ENCODE results near the gene CLCF1.

Gene CLCF1

GRCh38 chr11:67379061-67380058, 6.0 kb upstream of the CLCF1 start:
- Histone ChIP-seq H3K4me1 (ENCODE audit: control extremely low read depth in 1 of 4, control insufficient read depth in 4 of 4, insufficient read depth in 4 of 4, low read length in 3 of 4) (peaks cover 0 to 47% (median 38%) of the 10 kb centered on the region in 4 experiments), H3K4me3 (ENCODE audit: control insufficient read depth in 1 of 7, extremely low read depth in 1 of 7, insufficient read depth in 4 of 7, low read depth in 2 of 7, low read length in 6 of 7) (no peak overlapping the region), H3K36me3 (ENCODE audit: control insufficient read depth in 4 of 4, insufficient read depth in 4 of 4, low read length in 3 of 4) (no peaks in the 10 kb centered on the region), H3K27me3 (replicated peaks in 2 of 5; ENCODE audit: control insufficient read depth in 4 of 5, insufficient read depth in 5 of 5, low read length in 4 of 5) (peaks cover 0 to 6% (median 0%) of the 10 kb centered on the region in 5 experiments), H3K9me3 (ENCODE audit: control extremely low read depth in 1 of 5, control insufficient read depth in 4 of 5, insufficient read depth in 2 of 5, low read depth in 1 of 5, low read length in 4 of 5) (no peaks in the 10 kb centered on the region), H3K27ac (ENCODE audit: insufficient read depth in 1 of 2, low read depth in 1 of 2, low read length in 2 of 2, poor library complexity in 1 of 2, severe bottlenecking in 2 of 2) (no peak overlapping the region)
- CTCF ChIA-PET: interaction anchor here (0.8 to 25.8 kb wide), 9 partner anchors 9 to 288 kb away, joined by 3 to 892 read pairs (median 8); partner anchors contain the start of genes POLD4 and PPP1CA
- WGBS (ENCODE audit: insufficient coverage): 63% methylated on average over 12 of the region's 23 CpGs
- no peak for DNase-seq
- POLR2A ChIA-PET: no interaction called here

- H3K36me3 ChIP-seq (ENCODE audit: control insufficient read depth in 4 of 4, insufficient read depth in 4 of 4, low read length in 3 of 4): no peaks in the 10 kb centered on the region
- CTCF ChIA-PET: interaction anchor here (0.8 to 25.8 kb wide), 9 partner anchors 8 to 287 kb away, joined by 3 to 892 read pairs (median 11); partner anchors contain the start of genes POLD4 and PPP1CA
- POLR2A ChIA-PET: no interaction called here
- peaks cover 0 to 55% (median 46%) of the 10 kb centered on the region in 4 experiments for H3K4me1 ChIP-seq (ENCODE audit: control extremely low read depth in 1 of 4, control insufficient read depth in 4 of 4, insufficient read depth in 4 of 4, low read length in 3 of 4)
- H3K4me3 ChIP-seq (ENCODE audit: control insufficient read depth in 1 of 7, extremely low read depth in 1 of 7, insufficient read depth in 4 of 7, low read depth in 2 of 7, low read length in 6 of 7): no peak overlapping the region
- WGBS (ENCODE audit: insufficient coverage): 93% methylated on average over 4 of the region's 4 CpGs
- H3K27me3 ChIP-seq (replicated peaks in 2 of 5; ENCODE audit: control insufficient read depth in 4 of 5, insufficient read depth in 5 of 5, low read length in 4 of 5): peaks cover 0 to 9% (median 0%) of the 10 kb centered on the region in 5 experiments
- H3K27ac ChIP-seq (ENCODE audit: insufficient read depth in 1 of 2, low read depth in 1 of 2, low read length in 2 of 2, poor library complexity in 1 of 2, severe bottlenecking in 2 of 2): no peak overlapping the region
- DNase-seq: no peak
- H3K9me3 ChIP-seq (ENCODE audit: control extremely low read depth in 1 of 5, control insufficient read depth in 4 of 5, insufficient read depth in 2 of 5, low read depth in 1 of 5, low read length in 4 of 5): no peaks in the 10 kb centered on the region
Measured at GRCh38 chr11:67378544-67378943, 5.1 kb upstream of the CLCF1 start.

GRCh38 chr11:67376873-67377808, 3.7 kb upstream of the CLCF1 start:
- Histone ChIP-seq H3K36me3 (ENCODE audit: control insufficient read depth in 4 of 4, insufficient read depth in 4 of 4, low read length in 3 of 4) (no peaks in the 10 kb centered on the region), H3K27me3 (replicated peaks in 2 of 5; ENCODE audit: control insufficient read depth in 4 of 5, insufficient read depth in 5 of 5, low read length in 4 of 5) (peaks cover 0 to 9% (median 0%) of the 10 kb centered on the region in 5 experiments), H3K9me3 (ENCODE audit: control extremely low read depth in 1 of 5, control insufficient read depth in 4 of 5, insufficient read depth in 2 of 5, low read depth in 1 of 5, low read length in 4 of 5) (no peaks in the 10 kb centered on the region), H3K4me3 (ENCODE audit: control insufficient read depth in 1 of 7, extremely low read depth in 1 of 7, insufficient read depth in 4 of 7, low read depth in 2 of 7, low read length in 6 of 7) (no peak overlapping the region), H3K4me1 (ENCODE audit: control extremely low read depth in 1 of 4, control insufficient read depth in 4 of 4, insufficient read depth in 4 of 4, low read length in 3 of 4) (peaks cover 0 to 61% (median 50%) of the 10 kb centered on the region in 4 experiments), H3K27ac (ENCODE audit: insufficient read depth in 1 of 2, low read depth in 1 of 2, low read length in 2 of 2, poor library complexity in 1 of 2, severe bottlenecking in 2 of 2) (no peak overlapping the region)
- no peak for DNase-seq
- ChIA-PET CTCF (interaction anchor here (0.7 to 25.8 kb wide), 7 partner anchors 10 to 55 kb away, joined by 3 to 892 read pairs (median 4); partner anchors contain the start of genes POLD4 and RAD9A), POLR2A (no interaction called here)
- WGBS (ENCODE audit: insufficient coverage): 100% methylated on average over 2 of the region's 6 CpGs

- 97% methylated on average over 5 of the region's 7 CpGs for WGBS (ENCODE audit: insufficient coverage)
- no peak for DNase-seq
- POLR2A ChIA-PET: interaction anchor here (1.0 kb wide), 1 partner anchor 41 kb away, joined by 3 read pairs; no protein-coding TSS in a partner anchor
- H3K36me3 ChIP-seq (ENCODE audit: control insufficient read depth in 4 of 4, insufficient read depth in 4 of 4, low read length in 3 of 4): no peaks in the 10 kb centered on the region
- no peak overlapping the region for H3K27ac ChIP-seq (ENCODE audit: insufficient read depth in 1 of 2, low read depth in 1 of 2, low read length in 2 of 2, poor library complexity in 1 of 2, severe bottlenecking in 2 of 2)
- peaks cover 0 to 14% (median 0%) of the 10 kb centered on the region in 5 experiments for H3K27me3 ChIP-seq (replicated peaks in 2 of 5; ENCODE audit: control insufficient read depth in 4 of 5, insufficient read depth in 5 of 5, low read length in 4 of 5)
- peaks cover 0 to 61% (median 51%) of the 10 kb centered on the region in 4 experiments for H3K4me1 ChIP-seq (ENCODE audit: control extremely low read depth in 1 of 4, control insufficient read depth in 4 of 4, insufficient read depth in 4 of 4, low read length in 3 of 4)
- no peaks in the 10 kb centered on the region for H3K9me3 ChIP-seq (ENCODE audit: control extremely low read depth in 1 of 5, control insufficient read depth in 4 of 5, insufficient read depth in 2 of 5, low read depth in 1 of 5, low read length in 4 of 5)
- CTCF ChIA-PET: interaction anchor here (0.7 to 25.8 kb wide), 6 partner anchors 10 to 40 kb away, joined by 3 to 892 read pairs (median 10); partner anchors contain the start of genes POLD4 and RAD9A
- H3K4me3 ChIP-seq (ENCODE audit: control insufficient read depth in 1 of 7, extremely low read depth in 1 of 7, insufficient read depth in 4 of 7, low read depth in 2 of 7, low read length in 6 of 7): no peak overlapping the region
Measured at GRCh38 chr11:67376063-67376820, 2.8 kb upstream of the CLCF1 start.

GRCh38 chr11:67375320-67376055, 2.1 kb upstream of the CLCF1 start:
- Histone ChIP-seq H3K36me3 (ENCODE audit: control insufficient read depth in 4 of 4, insufficient read depth in 4 of 4, low read length in 3 of 4) (no peaks in the 10 kb centered on the region), H3K9me3 (ENCODE audit: control extremely low read depth in 1 of 5, control insufficient read depth in 4 of 5, insufficient read depth in 2 of 5, low read depth in 1 of 5, low read length in 4 of 5) (no peaks in the 10 kb centered on the region), H3K27me3 (replicated peaks in 2 of 5; ENCODE audit: control insufficient read depth in 4 of 5, insufficient read depth in 5 of 5, low read length in 4 of 5) (peaks cover 0 to 14% (median 0%) of the 10 kb centered on the region in 5 experiments), H3K4me1 (ENCODE audit: control extremely low read depth in 1 of 4, control insufficient read depth in 4 of 4, insufficient read depth in 4 of 4, low read length in 3 of 4) (peaks cover 0 to 61% (median 51%) of the 10 kb centered on the region in 4 experiments), H3K27ac (ENCODE audit: insufficient read depth in 1 of 2, low read depth in 1 of 2, low read length in 2 of 2, poor library complexity in 1 of 2, severe bottlenecking in 2 of 2) (no peak overlapping the region), H3K4me3 (ENCODE audit: control insufficient read depth in 1 of 7, extremely low read depth in 1 of 7, insufficient read depth in 4 of 7, low read depth in 2 of 7, low read length in 6 of 7) (no peak overlapping the region)
- DNase-seq: no peak
- WGBS (ENCODE audit: insufficient coverage): 79% methylated on average over 7 of the region's 15 CpGs
- ChIA-PET POLR2A (interaction anchor here (1.0 kb wide), 1 partner anchor 40 kb away, joined by 3 read pairs; no protein-coding TSS in a partner anchor), CTCF (interaction anchor here (1.1 to 25.8 kb wide), 4 partner anchors 11 to 30 kb away, joined by 3 to 892 read pairs (median 52); partner anchors contain the start of genes POLD4 and RAD9A)
